ENCODE measurements around the gene CLBA1.

CLBA1 gene

GRCh38 chr14:104937161-104937560 lies 48.4 kb upstream of the CLBA1 start:
- H3K4me2 ChIP-seq (ENCODE audit: low read depth, low read length) = no peak overlapping the region
- H2AFZ ChIP-seq (ENCODE audit: low read length) = no peak overlapping the region
- DNase-seq = no peak
- H3K9me2 ChIP-seq (replicated peaks; ENCODE audit: insufficient read depth, low read length) = no peaks in the 10 kb centered on the region
- no peak for TF ChIP-seq EZH2phosphoT487 (IDR thresholded peaks at IDR 0.05; ENCODE audit: low read length)
- TF ChIP-seq EZH2 (optimal IDR thresholded peaks at IDR 0.05; ENCODE audit: low read depth, low read length) = no peak
- TF ChIP-seq CTCF (IDR thresholded peaks at IDR 0.05; ENCODE audit: low read length) = no peak
- no peaks in the 10 kb centered on the region for H3K36me3 ChIP-seq (replicated peaks; ENCODE audit: insufficient read depth, low read length)
- no peaks in the 10 kb centered on the region for H3F3A ChIP-seq (ENCODE audit: insufficient read depth, low read length)
- H3K9me3 ChIP-seq (replicated peaks; ENCODE audit: insufficient read depth, low read length) = no peaks in the 10 kb centered on the region
- peaks cover 45% of the 10 kb centered on the region for H3K27me3 ChIP-seq (replicated peaks; ENCODE audit: insufficient read depth, low read length)
- H3K79me2 ChIP-seq (ENCODE audit: low read length) = no peaks in the 10 kb centered on the region
- H3K4me3 ChIP-seq (ENCODE audit: low read length) = no peak overlapping the region
- H3K27ac ChIP-seq (ENCODE audit: low read length) = no peak overlapping the region
- H4K20me1 ChIP-seq (ENCODE audit: insufficient read depth, low read length) = no peaks in the 10 kb centered on the region
- H3K4me1 ChIP-seq (ENCODE audit: low read length) = no peaks in the 10 kb centered on the region
- no peak overlapping the region for H3K9ac ChIP-seq (ENCODE audit: low read length)

- Histone ChIP-seq H3K27ac (ENCODE audit: low read length) (no peak overlapping the region), H3K4me1 (ENCODE audit: low read length) (no peaks in the 10 kb centered on the region), H3K9me3 (replicated peaks; ENCODE audit: insufficient read depth, low read length) (no peaks in the 10 kb centered on the region), H3K27me3 (replicated peaks; ENCODE audit: insufficient read depth, low read length) (peaks cover 45% of the 10 kb centered on the region), H2AFZ (ENCODE audit: low read length) (no peak overlapping the region), H3K79me2 (ENCODE audit: low read length) (no peaks in the 10 kb centered on the region), H3K4me3 (ENCODE audit: low read length) (no peak overlapping the region), H3K9me2 (replicated peaks; ENCODE audit: insufficient read depth, low read length) (no peaks in the 10 kb centered on the region), H3F3A (ENCODE audit: insufficient read depth, low read length) (no peaks in the 10 kb centered on the region), H3K36me3 (replicated peaks; ENCODE audit: insufficient read depth, low read length) (no peaks in the 10 kb centered on the region), H3K4me2 (ENCODE audit: low read depth, low read length) (no peak overlapping the region), H4K20me1 (ENCODE audit: insufficient read depth, low read length) (no peaks in the 10 kb centered on the region), H3K9ac (ENCODE audit: low read length) (no peak overlapping the region)
- no peak for DNase-seq
- TF ChIP-seq EZH2 (optimal IDR thresholded peaks at IDR 0.05; ENCODE audit: low read depth, low read length) (no peak), EZH2phosphoT487 (IDR thresholded peaks at IDR 0.05; ENCODE audit: low read length) (no peak), CTCF (IDR thresholded peaks at IDR 0.05; ENCODE audit: low read length) (no peak)
Measured at GRCh38 chr14:104937694-104938365, 47.8 kb upstream of the CLBA1 start.

GRCh38 chr14:104938436-104938835 lies 47.2 kb upstream of the CLBA1 start:
- no peaks in the 10 kb centered on the region for H3K36me3 ChIP-seq (replicated peaks; ENCODE audit: insufficient read depth, low read length)

More at GRCh38 chr14:104938436-104938835, 47.2 kb upstream of the CLBA1 start:
- Histone ChIP-seq H3K9me2 (replicated peaks; ENCODE audit: insufficient read depth, low read length) (no peaks in the 10 kb centered on the region), H3K9ac (ENCODE audit: low read length) (no peak overlapping the region), H3F3A (ENCODE audit: insufficient read depth, low read length) (no peaks in the 10 kb centered on the region), H3K4me3 (ENCODE audit: low read length) (no peak overlapping the region), H3K4me2 (ENCODE audit: low read depth, low read length) (no peak overlapping the region), H3K27ac (ENCODE audit: low read length) (no peak overlapping the region), H3K79me2 (ENCODE audit: low read length) (no peaks in the 10 kb centered on the region), H3K4me1 (ENCODE audit: low read length) (no peaks in the 10 kb centered on the region), H2AFZ (ENCODE audit: low read length) (no peak overlapping the region), H3K27me3 (replicated peaks; ENCODE audit: insufficient read depth, low read length) (peaks cover 45% of the 10 kb centered on the region), H3K9me3 (replicated peaks; ENCODE audit: insufficient read depth, low read length) (no peaks in the 10 kb centered on the region), H4K20me1 (ENCODE audit: insufficient read depth, low read length) (no peaks in the 10 kb centered on the region)
- no peak for DNase-seq
- TF ChIP-seq EZH2 (optimal IDR thresholded peaks at IDR 0.05; ENCODE audit: low read depth, low read length) = no peak
- no peak for TF ChIP-seq CTCF (IDR thresholded peaks at IDR 0.05; ENCODE audit: low read length)
- TF ChIP-seq EZH2phosphoT487 (IDR thresholded peaks at IDR 0.05; ENCODE audit: low read length) = no peak

Data from MM.1S (cell line).